ENCODE measurements around the gene TNFRSF14.
"Not testable (repeated sequence)": the region's sequence is repeated elsewhere in the genome, so short reads cannot be mapped to it uniquely, and the experiment has no call there.

TNFRSF14 gene

GRCh38 chr1:2554621-2555387, 1.4 kb upstream of the TNFRSF14 start:
- no peak for DNase-seq (ENCODE audit: low read depth)

DNA sequence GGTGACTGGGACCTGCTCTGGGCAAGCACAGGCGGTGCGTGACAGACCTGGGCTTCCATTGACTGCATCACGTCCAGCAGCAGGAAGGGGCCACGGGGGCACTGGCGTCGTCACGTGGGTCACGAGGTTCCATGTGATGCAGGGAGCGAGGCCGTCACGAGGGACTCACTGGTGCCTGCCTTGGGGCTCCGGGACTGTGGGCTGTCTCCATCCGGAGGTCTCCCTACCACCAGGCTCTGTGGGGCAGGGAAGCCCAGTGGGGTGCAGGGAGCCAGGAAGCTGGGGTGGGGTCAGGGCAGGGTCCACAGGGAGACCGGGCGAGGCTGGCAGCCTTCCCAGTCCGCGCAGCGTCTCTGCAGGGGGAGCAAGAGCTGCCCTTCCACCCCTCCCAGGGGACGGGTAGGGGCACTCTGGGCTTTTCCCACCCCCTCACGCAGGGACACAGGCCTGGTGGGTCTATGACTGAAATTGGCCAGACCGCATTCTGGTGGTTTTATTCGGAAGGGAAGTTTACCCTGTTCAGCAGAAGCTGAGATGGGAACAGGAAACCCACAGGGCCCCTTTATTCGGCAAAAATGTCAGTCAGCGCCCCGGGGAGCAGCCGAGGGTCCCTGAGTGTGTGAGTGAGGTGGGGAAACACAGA, 416 bp upstream of the TNFRSF14 start:
- DNase-seq (ENCODE audit: low read depth): no peak

GRCh38 chr1:2556678-2557481, 709 bp downstream of the TNFRSF14 start:
- no peak for DNase-seq (ENCODE audit: low read depth)

DNA sequence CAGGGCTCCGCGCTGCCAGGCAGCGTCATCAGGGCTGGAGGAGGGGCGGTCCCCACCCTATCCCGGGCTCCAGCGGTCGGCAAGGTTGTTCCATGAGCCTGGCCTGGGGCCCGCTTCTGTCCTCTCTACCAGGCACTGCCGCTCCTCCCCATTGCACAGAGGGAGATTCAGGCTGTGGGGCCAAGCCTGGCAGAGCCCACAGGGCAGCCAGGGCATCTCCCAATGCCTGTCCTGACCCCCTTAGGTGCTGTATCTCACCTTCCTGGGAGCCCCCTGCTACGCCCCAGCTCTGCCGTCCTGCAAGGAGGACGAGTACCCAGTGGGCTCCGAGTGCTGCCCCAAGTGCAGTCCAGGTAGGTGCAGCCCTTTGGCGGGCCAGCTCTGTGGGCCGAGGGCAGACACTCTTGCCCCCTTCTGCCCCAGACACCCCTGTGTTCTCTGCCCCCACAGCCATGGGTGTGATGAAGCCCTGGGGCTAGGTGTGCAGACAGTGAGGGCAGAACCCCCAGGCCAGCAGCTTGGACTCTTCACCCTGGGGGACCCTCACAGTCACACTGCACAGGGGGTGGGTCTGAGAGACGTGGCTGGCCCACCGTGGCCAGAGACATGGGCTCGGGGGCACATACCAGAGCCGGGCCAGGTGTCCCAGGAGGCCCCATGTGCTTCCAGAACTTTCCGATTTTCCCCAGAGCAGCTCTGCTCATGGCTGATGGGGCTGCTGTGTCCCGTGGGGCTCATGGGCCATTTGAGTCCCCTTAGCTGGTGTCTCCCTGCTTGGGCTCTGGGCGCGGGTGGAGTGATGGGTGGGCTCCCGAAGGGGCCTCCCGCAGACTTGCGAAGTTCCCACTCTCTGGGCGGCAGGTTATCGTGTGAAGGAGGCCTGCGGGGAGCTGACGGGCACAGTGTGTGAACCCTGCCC, 1.6 kb downstream of the TNFRSF14 start:
- no peak for DNase-seq (ENCODE audit: low read depth)

GRCh38 chr1:2558420-2558819, 2.2 kb downstream of the TNFRSF14 start:
- no peak for DNase-seq (ENCODE audit: low read depth)

- DNase-seq (ENCODE audit: low read depth): no peak
Observed at GRCh38 chr1:2558861-2559260, 2.7 kb downstream of the TNFRSF14 start.

GRCh38 chr1:2559509-2560298, 3.5 kb downstream of the TNFRSF14 start:
- no peak for DNase-seq (ENCODE audit: low read depth)

GRCh38 chr1:2560299-2561073, 4.3 kb downstream of the TNFRSF14 start:
- DNase-seq (ENCODE audit: low read depth): no peak

DNA sequence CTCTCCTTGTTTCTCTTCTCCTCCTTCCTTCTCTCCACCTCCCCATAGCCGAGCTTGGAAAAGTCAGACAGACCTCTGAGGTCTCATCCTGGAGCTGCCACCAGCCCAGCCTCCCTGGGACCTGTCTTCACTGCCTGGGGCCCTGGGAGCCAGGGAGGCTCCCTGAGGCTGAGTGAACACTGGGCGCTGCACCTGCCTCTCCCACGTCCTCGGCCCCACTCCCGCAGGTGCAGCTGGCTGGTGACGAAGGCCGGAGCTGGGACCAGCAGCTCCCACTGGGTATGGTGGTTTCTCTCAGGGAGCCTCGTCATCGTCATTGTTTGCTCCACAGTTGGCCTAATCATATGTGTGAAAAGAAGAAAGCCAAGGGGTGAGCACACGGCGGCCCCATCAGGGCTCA, 5.3 kb downstream of the TNFRSF14 start:
- no peak for DNase-seq (ENCODE audit: low read depth)

DNA sequence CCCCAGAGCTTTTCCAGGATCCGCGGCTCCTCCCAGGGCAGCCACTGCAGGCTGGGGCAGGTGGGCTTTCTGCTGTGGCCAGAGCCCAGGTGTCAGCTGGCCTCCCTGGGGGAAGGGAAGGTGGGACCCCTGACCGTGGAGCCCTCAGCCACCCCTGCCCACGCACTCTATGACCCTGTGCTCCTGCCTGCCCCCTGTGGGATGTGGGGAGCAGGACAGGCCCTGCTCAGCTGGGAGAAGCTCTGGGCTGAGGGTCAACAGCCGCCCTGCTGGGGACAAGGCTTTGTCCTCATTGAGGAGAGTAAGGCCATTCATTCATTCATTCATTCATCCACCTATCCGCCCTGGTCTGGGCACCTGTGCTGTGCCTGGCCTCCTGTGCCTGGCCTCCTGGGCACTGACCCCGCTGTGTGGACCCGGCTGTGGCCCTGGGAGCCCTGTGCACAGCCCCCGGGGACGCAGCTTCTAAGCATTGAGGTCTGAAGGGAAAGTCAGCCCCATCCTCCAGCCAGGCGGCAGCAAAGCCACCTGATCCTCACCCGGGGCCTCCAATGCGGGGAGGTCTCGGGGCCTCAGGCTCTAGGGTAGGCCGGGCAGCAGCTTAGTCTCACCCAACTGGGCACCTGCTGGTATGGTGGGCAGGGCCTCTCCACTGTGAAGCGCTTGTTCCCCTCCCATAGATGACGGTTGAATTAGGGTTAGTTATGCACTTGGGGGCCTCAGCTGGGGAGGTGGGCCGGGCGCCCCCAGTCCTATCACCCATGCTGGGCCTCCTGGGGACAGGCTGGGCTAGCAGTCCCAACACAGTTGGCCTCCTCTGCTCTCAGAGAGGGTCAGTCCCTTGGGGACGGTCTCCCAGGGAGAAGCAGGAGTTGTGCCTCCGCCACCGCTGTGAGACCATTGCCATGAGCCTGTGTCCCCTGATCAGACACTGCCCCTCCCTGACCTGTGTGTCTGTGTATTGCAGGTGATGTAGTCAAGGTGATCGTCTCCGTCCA, 6.0 kb downstream of the TNFRSF14 start:
- no peak for DNase-seq (ENCODE audit: low read depth)

- DNase-seq (ENCODE audit: low read depth): no peak
Observed at GRCh38 chr1:2563205-2563604, 7.0 kb downstream of the TNFRSF14 start.

DNA sequence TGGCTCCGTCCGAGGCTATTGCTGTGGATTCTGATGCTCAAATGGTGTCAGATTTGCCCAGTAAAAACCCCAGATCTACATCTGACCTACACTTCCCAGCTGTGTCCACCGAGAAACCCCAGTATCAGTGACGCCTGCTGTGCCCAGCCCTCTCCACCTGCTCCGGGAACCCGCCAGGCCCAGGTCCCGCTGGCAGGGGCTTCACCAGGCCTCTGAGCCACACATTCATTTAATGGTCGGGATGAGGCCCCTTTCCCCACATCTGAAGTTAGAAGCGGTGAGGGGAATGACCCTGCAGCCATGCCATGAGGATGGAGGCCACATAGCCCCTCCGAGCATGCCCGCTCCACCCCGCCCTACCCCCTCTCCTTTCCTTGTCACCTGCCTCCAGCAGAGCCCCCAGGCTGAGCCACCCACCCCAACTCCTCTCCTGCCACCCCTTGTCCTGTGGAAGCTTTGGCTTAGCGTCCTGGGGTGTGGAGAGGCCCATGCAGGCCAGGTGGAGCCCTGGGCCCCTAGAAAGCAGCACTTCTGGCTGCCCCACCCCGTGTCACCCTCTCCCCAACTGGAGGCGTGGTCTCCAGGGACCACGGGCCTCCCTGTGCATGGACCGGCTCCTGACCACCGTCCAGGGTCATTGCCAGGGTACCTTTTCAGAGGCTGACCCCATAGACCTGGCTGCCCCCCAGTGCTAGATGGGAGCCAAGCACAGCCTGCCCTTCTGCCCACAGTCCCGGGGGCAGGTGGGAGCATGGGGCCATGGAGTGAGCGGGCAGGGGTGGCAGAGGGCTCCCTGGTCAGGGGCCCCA, 8.0 kb downstream of the TNFRSF14 start:
- no peak for DNase-seq (ENCODE audit: low read depth)

- no peak for DNase-seq (ENCODE audit: low read depth)
Observed at GRCh38 chr1:2564815-2565374, 8.7 kb downstream of the TNFRSF14 start.

DNA sequence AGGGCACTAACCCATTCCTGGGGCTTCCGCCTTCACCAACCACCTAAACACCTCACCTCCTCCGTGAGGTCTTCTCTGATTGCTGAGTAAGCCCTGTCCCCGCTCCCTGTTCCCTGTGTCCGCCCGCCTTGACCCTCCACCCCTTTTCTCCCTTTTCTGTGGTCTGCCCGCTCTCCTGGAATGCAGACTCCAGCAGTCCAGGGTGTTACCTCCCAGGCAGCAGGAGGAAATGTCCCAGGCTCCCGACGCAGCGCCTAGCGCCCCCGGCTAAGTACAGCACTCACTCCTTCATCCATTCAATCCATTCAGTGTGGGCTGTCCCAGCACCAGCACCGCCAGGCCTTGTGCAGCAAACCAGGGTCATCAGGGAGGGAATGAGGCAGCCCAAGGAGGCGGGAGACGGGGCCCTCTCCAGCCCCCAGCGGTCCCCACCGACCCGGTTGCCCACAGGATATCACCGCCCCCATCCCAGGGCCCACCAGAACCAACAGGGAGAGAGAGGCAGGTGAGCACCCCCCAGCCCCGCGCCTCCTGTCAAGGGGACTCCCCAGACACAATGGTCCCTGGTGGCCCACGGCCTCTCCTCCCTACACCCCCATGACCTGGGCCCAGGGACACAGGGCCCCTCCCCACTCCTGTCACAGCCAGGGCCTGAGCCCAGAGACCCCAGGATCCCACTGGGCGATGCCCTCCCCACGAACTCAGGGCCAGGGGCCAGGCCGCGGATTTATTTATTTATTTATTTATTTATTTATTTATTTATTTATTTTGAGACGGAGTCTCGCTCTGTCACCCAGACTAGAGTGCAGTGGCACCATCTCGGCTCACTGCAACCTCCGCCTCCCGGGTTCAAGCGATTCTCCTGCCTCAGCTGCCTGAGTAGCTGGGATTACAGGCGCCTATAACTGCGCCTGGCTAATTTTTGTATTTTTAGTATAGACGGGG, 10.2 kb downstream of the TNFRSF14 start:
- DNase-seq (ENCODE audit: low read depth): no peak

DNA sequence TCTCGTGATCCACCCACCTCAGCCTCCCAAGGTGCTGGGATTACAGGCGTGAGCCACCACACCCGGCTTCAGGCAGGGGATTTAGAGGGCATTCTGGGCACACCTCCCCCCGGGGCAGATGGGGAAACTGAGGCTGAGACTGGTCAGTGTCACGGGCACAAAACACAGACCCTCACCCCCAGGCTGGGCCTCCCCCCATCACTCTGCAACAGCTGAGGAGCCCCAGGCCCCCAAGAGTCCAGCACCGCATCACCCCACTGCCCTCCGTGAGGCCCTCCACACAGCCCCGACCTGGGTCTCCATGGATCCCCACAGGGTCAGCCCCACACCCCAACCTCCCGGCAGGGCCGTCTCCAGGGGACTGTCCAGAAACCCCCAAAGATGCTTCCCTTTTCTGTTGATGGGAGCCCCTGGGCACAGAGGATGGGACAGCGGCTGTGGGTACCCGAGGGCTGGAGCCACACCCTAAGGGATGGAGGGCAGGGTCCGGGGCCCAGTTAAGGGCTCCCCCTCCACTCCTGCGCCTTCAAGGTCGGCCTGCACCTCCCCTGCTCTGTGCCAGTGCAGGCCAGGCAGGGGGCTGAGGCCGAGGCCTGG, 11.0 kb downstream of the TNFRSF14 start:
- no peak for DNase-seq (ENCODE audit: low read depth)

DNA sequence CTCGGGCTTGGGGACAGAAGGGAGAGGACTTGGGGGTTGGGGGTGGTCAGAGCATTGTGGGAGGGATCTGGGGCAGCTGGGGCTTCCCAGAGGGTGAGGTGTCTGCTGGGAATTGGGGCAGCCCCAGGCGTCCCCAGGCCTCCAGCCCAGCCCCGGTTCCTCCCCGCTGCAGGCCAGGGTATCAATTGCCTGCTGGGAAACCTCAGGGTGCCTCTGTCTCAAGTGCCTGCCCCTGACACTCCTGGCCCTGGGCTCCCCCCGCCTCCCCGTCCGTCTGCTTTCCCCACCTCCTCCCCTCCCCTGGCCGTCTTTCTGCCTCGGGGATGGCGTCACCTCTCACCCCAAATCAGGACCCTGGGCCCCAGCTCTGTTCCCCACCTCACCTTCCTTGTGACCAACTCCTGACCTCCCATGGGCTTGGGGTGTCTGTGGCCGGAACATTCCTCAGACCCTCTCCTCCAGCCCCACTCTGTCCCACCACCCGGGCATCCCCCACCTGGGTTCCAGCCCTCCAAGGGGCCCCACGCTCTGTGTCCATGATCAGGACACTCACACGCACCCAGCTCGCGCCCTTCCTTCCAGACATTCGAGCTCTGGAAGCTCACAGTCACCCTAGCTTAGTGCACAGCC, 12.1 kb downstream of the TNFRSF14 start:
- DNase-seq (ENCODE audit: low read depth): not testable (repeated sequence)
